IMR-90 (cell line): ENCODE data around the gene TEX11. TPM values are rescaled to one million over a fixed set of nuclear protein-coding genes. Genes with fewer than 3 reads are reported as not detected.

Source experiments
- ATAC-seq: fragments of 200-7000 bp; cut with Tn5 transposase; 2 replicates; pipeline ENCODE4 v1.9.1; 2020; ENCODE audit warnings: low read depth, mild to moderate bottlenecking, moderate library complexity
- BruUV-seq: library from RNA; stranded (reverse); fragments of 400-500 nt; replicated peaks from 2 replicates; lab custom pipeline; 2021; lab: Mats Ljungman, UMichigan
- CTCF ChIA-PET: fragments of 300-600 bp; formaldehyde crosslinking; extraction: SDS; loops from one replicate; lab custom pipeline; 2021; ENCODE audit warnings: antibody characterized with exemption; lab: Yijun Ruan, JAX
- POLR2A ChIA-PET: fragments of 300-600 bp; sonication (Branson Sonifier 250); formaldehyde crosslinking; loops from one replicate; lab custom pipeline; 2022; ENCODE audit warnings: antibody characterized with exemption; ENCODE audit not compliant: unreplicated experiment; lab: Charles Lee
- DNase-seq: peaks from one replicate; pipeline ENCODE4 v3.0.0; 2013
- H2AFZ ChIP-seq: replicated peaks from 2 replicates; pipeline ENCODE3; 2013; ENCODE audit warnings: low read length, mild to moderate bottlenecking; ENCODE audit not compliant: poor library complexity
- H2AK5ac ChIP-seq: 2 replicates; pipeline ENCODE4 v1.6.1; 2013; ENCODE audit warnings: low read depth, low read length, inconsistent platforms
- H2AK9ac ChIP-seq: replicated peaks from 2 replicates; pipeline ENCODE3; 2013; ENCODE audit warnings: mild to moderate bottlenecking, low read depth, low read length, moderate library complexity; ENCODE audit not compliant: poor library complexity
- H2BK120ac ChIP-seq: 2 replicates; pipeline ENCODE4 v1.6.1; 2013; ENCODE audit warnings: low read depth, low read length, inconsistent platforms
- H2BK15ac ChIP-seq: 3 replicates; pipeline ENCODE4 v1.6.1; 2013; ENCODE audit warnings: low read depth, low read length, inconsistent platforms
- H2BK20ac ChIP-seq: 2 replicates; pipeline ENCODE4 v1.6.1; 2013; ENCODE audit warnings: low read depth, mild to moderate bottlenecking, inconsistent platforms, low read length, moderate library complexity
- H2BK5ac ChIP-seq: 2 replicates; pipeline ENCODE4 v1.6.1; 2013; ENCODE audit warnings: mild to moderate bottlenecking, low read depth, low read length, inconsistent platforms; ENCODE audit not compliant: poor library complexity, severe bottlenecking
- H3K14ac ChIP-seq: replicated peaks from 2 replicates; pipeline ENCODE4 v1.6.1; 2013; ENCODE audit warnings: low read depth, low read length, inconsistent platforms
- H3K18ac ChIP-seq: 2 replicates; pipeline ENCODE4 v1.6.1; 2013; ENCODE audit warnings: low read depth, low read length, control low read depth
- H3K23ac ChIP-seq: 2 replicates; pipeline ENCODE4 v1.6.1; 2013; ENCODE audit warnings: low read depth, low read length, inconsistent platforms
- H3K27ac ChIP-seq: 2 replicates; pipeline ENCODE4 v1.5.1; 2013; ENCODE audit warnings: mild to moderate bottlenecking, control low read depth, low read length; ENCODE audit not compliant: insufficient read depth
- H3K27me3 ChIP-seq: 2 replicates; pipeline ENCODE4 v1.6.1; 2013; ENCODE audit warnings: low read length; ENCODE audit not compliant: control insufficient read depth, insufficient read depth
- H3K36me3 ChIP-seq: 2 replicates; pipeline ENCODE4 v1.6.1; 2013; ENCODE audit warnings: low read length, mixed read lengths; ENCODE audit not compliant: control insufficient read depth, insufficient read depth
- H3K4ac ChIP-seq: 2 replicates; pipeline ENCODE4 v1.6.1; 2013; ENCODE audit warnings: low read depth, low read length, inconsistent platforms
- H3K4me1 ChIP-seq: 2 replicates; pipeline ENCODE4 v1.6.1; 2013; ENCODE audit warnings: low read length, mixed read lengths; ENCODE audit not compliant: control insufficient read depth, insufficient read depth
- H3K4me2 ChIP-seq: 2 replicates; pipeline ENCODE4 v1.6.1; 2013; ENCODE audit warnings: low read depth, mild to moderate bottlenecking, control low read depth, low read length, moderate library complexity
- H3K4me3 ChIP-seq: 2 replicates; pipeline ENCODE4 v1.5.1; 2013; ENCODE audit warnings: low read depth, mild to moderate bottlenecking, control low read depth, low read length, moderate library complexity; ENCODE audit not compliant: insufficient read depth
- H3K56ac ChIP-seq: 2 replicates; pipeline ENCODE4 v1.6.1; 2013; ENCODE audit warnings: low read length, inconsistent platforms; ENCODE audit not compliant: insufficient read depth; ENCODE audit errors: extremely low read depth
- H3K79me1 ChIP-seq, 2 experiments: 2 replicates each; pipeline ENCODE4 v1.6.1; 2013; ENCODE audit warnings: low read length in 2 of 2, inconsistent platforms in 1 of 2, low read depth in 1 of 2
- H3K9ac ChIP-seq: 2 replicates; pipeline ENCODE4 v1.6.1; 2013; ENCODE audit warnings: low read depth, low read length, control low read depth
- H3K9me1 ChIP-seq: 2 replicates; pipeline ENCODE4 v1.6.1; 2013; ENCODE audit warnings: low read length, inconsistent platforms; ENCODE audit not compliant: insufficient read depth
- H3K9me3 ChIP-seq: 2 replicates; pipeline ENCODE4 v1.6.1; 2013; ENCODE audit warnings: low read length; ENCODE audit not compliant: control insufficient read depth, insufficient read depth
- H4K20me1 ChIP-seq: 2 replicates; pipeline ENCODE4 v1.6.1; 2013; ENCODE audit warnings: low read length, inconsistent platforms; ENCODE audit not compliant: insufficient read depth
- H4K5ac ChIP-seq: 2 replicates; pipeline ENCODE4 v1.6.1; 2013; ENCODE audit warnings: mild to moderate bottlenecking, low read depth, low read length, control low read depth
- H4K8ac ChIP-seq, 2 experiments: 2 replicates each; pipeline ENCODE4 v1.6.1; 2013; ENCODE audit warnings: low read depth in 2 of 2, low read length in 2 of 2, control low read depth in 1 of 2, inconsistent platforms in 1 of 2
- H4K91ac ChIP-seq: 2 replicates; pipeline ENCODE4 v1.6.1; 2013; ENCODE audit warnings: low read depth, low read length, inconsistent platforms; ENCODE audit not compliant: insufficient read depth
- CEBPB ChIP-seq: IDR thresholded peaks from 2 replicates; pipeline ENCODE4 v1.6.1; 2012; ENCODE audit warnings: low read depth, low read length, improper control_type of control experiment
- CHD1 ChIP-seq: IDR thresholded peaks from 2 replicates; pipeline ENCODE4 v1.6.1; 2012; ENCODE audit warnings: low read depth, low read length, improper control_type of control experiment
- CTCF ChIP-seq: conservative IDR thresholded peaks from 2 replicates; pipeline ENCODE4 v1.5.1; 2012; ENCODE audit warnings: mild to moderate bottlenecking, low read depth, low read length, improper control_type of control experiment
- ELK1 ChIP-seq: fragments of 150-350 bp; IDR thresholded peaks from 2 replicates; pipeline ENCODE4 v1.6.1; 2016; ENCODE audit warnings: low read depth, mild to moderate bottlenecking, low read length, moderate library complexity, borderline replicate concordance
- FOS ChIP-seq: fragments of 150-350 bp; IDR thresholded peaks from 2 replicates; pipeline ENCODE4 v1.6.1; 2016; ENCODE audit warnings: low read depth, low read length
- MXI1 ChIP-seq: IDR thresholded peaks from 2 replicates; pipeline ENCODE4 v1.6.1; 2012; ENCODE audit warnings: low read depth, mild to moderate bottlenecking, low read length, moderate library complexity, borderline replicate concordance
- NFE2L2 ChIP-seq: fragments of 150-350 bp; IDR thresholded peaks from 2 replicates; pipeline ENCODE4 v1.6.1; 2016; ENCODE audit warnings: low read depth, mild to moderate bottlenecking, low read length
- POLR2A ChIP-seq: IDR thresholded peaks from 2 replicates; pipeline ENCODE4 v1.6.1; 2012; ENCODE audit warnings: mild to moderate bottlenecking, low read depth, low read length
- RAD21 ChIP-seq: IDR thresholded peaks from 2 replicates; pipeline ENCODE4 v1.6.1; 2012; ENCODE audit warnings: low read length, improper control_type of control experiment
- RCOR1 ChIP-seq: IDR thresholded peaks from 2 replicates; pipeline ENCODE4 v1.6.1; 2012; ENCODE audit warnings: mild to moderate bottlenecking, low read length, improper control_type of control experiment; ENCODE audit not compliant: insufficient replicate concordance
- RFX5 ChIP-seq: IDR thresholded peaks from 2 replicates; pipeline ENCODE4 v1.8.0; 2012; ENCODE audit warnings: low read depth, mild to moderate bottlenecking, low read length, moderate library complexity
- USF2 ChIP-seq: fragments of 150-350 bp; IDR thresholded peaks from 2 replicates; pipeline ENCODE4 v1.6.1; 2017; ENCODE audit warnings: mild to moderate bottlenecking, antibody characterized with exemption, low read length, low read depth
- WGBS, 2 experiments: methylation state at CpG; one replicate each; pipeline versions ENCODE4 v1.1.5 to v1.1.7; 2013; ENCODE audit warnings: missing lambda C conversion rate in 2 of 2; ENCODE audit not compliant: insufficient read length in 1 of 2; ENCODE audit errors: extremely low coverage in 2 of 2; 5-methylcytosine and 5-hydroxymethylcytosine counted together
- dilution Hi-C: fragments of 300-500 bp; cut with HindIII; formaldehyde crosslinking; loops from one replicate; pipeline ENCODE4 v1.14.3; 2018; ENCODE audit warnings: low sequenced_read_pairs; ENCODE audit not compliant: unreplicated experiment
- in situ Hi-C: fragments of 300-500 bp; cut with MboI; formaldehyde crosslinking; loops from 3 replicates; pipeline ENCODE4 v1.14.3; 2019; ENCODE audit warnings: low sequenced_read_pairs, inconsistent platforms, mixed read lengths
- intact Hi-C: fragments of 100-400 bp; cut with micrococcal nuclease; formaldehyde crosslinking; loops from 2 replicates; pipeline ENCODE4 v1.10.0; 2022
- polyA plus RNA-seq, 3 experiments: library from polyadenylated mRNA; depleted of rRNA; stranded (reverse); fragments of >200 nt; gene quantifications; 2 replicates each; pipeline ENCODE4 v1.2.3, GENCODE V29; 2012; ENCODE audit warnings: low replicate concordance in 1 of 3
- total RNA-seq: library from RNA; depleted of rRNA; stranded (reverse); fragments of >200 nt; gene quantifications from 2 replicates; pipeline ENCODE4 v1.2.3, GENCODE V29; 2012

TEX11 gene
- total and polyA plus RNA-seq, 2 of the 4 experiments (the other 2 are of a cell fraction), result not detected

GRCh38 chrX:70554948-70555347 lies 353.6 kb downstream of the TEX11 start:
- in situ Hi-C loops, result no loop called here
- WGBS, 2 experiments, result 28% methylated on average over 2 of the region's 5 CpGs; no CpG with 5 or more reads in 1 of the 2 experiments
- CTCF ChIA-PET, result interaction anchor here (0.9 kb wide), 1 partner anchor 28 kb away, joined by 3 read pairs; no protein-coding TSS in a partner anchor

More at GRCh38 chrX:70554948-70555347, 353.6 kb downstream of the TEX11 start:
- no peak overlapping the region for H2BK20ac ChIP-seq
- BruUV-seq, result no TSS peak
- no peak overlapping the region for H3K4me3 ChIP-seq
- no peak overlapping the region for H2AK9ac ChIP-seq
- H3K4me1 ChIP-seq, result no peaks in the 10 kb centered on the region
- dilution Hi-C loops (no loop called here), intact Hi-C loops (loop anchor here (1.0 kb wide), 1 partner anchor 101 kb away; no protein-coding TSS in a partner anchor)
- no peaks in the 10 kb centered on the region; the same call in 1 of the 2 replicates for H3K9me3 ChIP-seq
- no peak overlapping the region for H3K27ac ChIP-seq
- H4K91ac ChIP-seq, result no peak overlapping the region
- no peak overlapping the region for H2BK5ac ChIP-seq
- no peak overlapping the region for H3K56ac ChIP-seq
- no peak overlapping the region for H2AFZ ChIP-seq
- ATAC-seq (no peak), DNase-seq (no peak)
- H3K9ac ChIP-seq, result no peak overlapping the region
- no peak overlapping the region for H4K8ac ChIP-seq
- no peak overlapping the region for H3K23ac ChIP-seq
- H4K5ac ChIP-seq, result no peak overlapping the region
- H4K20me1 ChIP-seq, result no peaks in the 10 kb centered on the region
- no peak overlapping the region for H2BK15ac ChIP-seq
- no peak overlapping the region for H3K4ac ChIP-seq
- no peak overlapping the region for H2AK5ac ChIP-seq
- peaks cover 3% of the 10 kb centered on the region; the same call in 1 of the 2 replicates for H3K27me3 ChIP-seq
- H2BK120ac ChIP-seq, result no peak overlapping the region
- no peaks in the 10 kb centered on the region for H3K9me1 ChIP-seq
- no peaks in the 10 kb centered on the region for H3K79me1 ChIP-seq
- TF ChIP-seq USF2 (no peak), MXI1 (no peak), RFX5 (no peak), CEBPB (no peak), ELK1 (no peak), NFE2L2 (no peak), FOS (no peak), RAD21 (no peak), POLR2A (no peak), CTCF (no peak), RCOR1 (no peak), CHD1 (no peak)
- POLR2A ChIA-PET, result no interaction called here
- H3K36me3 ChIP-seq, result no peaks in the 10 kb centered on the region
- H3K18ac ChIP-seq, result no peak overlapping the region
- no peak overlapping the region for H3K4me2 ChIP-seq
- H3K14ac ChIP-seq, result no peak overlapping the region
